Keratinocyte (primary cell): ENCODE measurements around the gene DCDC2B.

Experiments
- CTCF ChIP-seq, 3 experiments: IDR thresholded peaks in 1 of 3; conservative IDR thresholded peaks in 1 of 3; optimal IDR thresholded peaks in 1 of 3; 2 replicates in 2 of 3; 3 replicates in 1 of 3; pipeline versions ENCODE3 to v1.5.1; 2011; ENCODE audit warnings: low read length in 3 of 3, mild to moderate bottlenecking in 3 of 3, moderate library complexity in 2 of 3, control low read depth in 1 of 3, inconsistent platforms in 1 of 3; ENCODE audit not compliant: insufficient read depth in 2 of 3; ENCODE audit errors: extremely low read depth in 1 of 3
- EZH2 ChIP-seq: IDR thresholded peaks from one replicate; pipeline ENCODE4 v1.6.1; 2012; ENCODE audit warnings: inconsistent platforms, mild to moderate bottlenecking, low read length, moderate library complexity

DNA sequence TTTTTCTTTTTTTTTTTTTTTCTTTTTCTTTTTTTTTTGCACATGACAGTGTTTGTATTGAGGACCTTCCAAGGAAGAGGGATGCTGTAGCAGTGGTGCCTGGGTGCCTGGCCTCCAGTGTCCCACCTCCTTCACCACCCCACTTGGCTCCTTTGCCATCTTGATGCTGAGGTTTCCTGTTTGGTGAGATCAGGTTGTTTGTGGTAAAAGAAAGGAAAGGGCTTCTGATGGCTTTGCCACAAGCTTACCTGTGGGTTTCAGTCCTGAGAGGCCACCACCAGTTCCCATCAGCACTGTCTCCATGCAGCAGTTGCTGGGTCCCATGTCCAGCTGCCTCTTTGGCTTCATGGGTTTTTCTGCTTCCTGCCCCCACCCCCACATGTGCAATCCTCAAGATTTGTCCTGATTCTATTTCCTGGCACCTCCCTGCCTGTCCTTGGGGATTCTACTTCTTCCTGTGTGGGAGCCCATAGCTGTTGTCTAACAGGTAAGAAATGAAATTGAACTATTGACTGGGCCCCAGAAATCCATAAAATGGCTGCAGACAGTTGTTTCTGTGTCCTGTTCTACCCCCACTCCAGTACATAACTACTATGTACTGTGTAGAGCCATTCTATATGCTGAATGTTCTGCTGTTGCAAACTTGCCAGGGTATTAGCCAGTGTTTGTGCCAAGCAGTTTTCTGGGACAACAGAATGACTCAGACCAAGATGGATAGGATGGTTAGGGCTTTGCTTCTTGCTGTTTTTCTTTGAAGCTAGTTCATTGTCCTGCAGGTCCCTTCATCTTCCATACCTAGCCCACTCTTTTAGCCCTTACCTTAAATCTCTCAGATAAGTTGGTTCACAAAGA is 12.7 kb upstream of the DCDC2B start:
- TF ChIP-seq CTCF (optimal IDR thresholded peaks at IDR 0.05 in 1 of 3, IDR thresholded peaks at IDR 0.05 in 1 of 3, conservative IDR thresholded peaks at IDR 0.05 in 1 of 3; ENCODE audit: extremely low read depth in 1 of 3, insufficient read depth in 2 of 3, low read length in 3 of 3) (no peak), EZH2 (no peak)
